ENCODE data around the gene CDKN2B.

CDKN2B gene

DNA sequence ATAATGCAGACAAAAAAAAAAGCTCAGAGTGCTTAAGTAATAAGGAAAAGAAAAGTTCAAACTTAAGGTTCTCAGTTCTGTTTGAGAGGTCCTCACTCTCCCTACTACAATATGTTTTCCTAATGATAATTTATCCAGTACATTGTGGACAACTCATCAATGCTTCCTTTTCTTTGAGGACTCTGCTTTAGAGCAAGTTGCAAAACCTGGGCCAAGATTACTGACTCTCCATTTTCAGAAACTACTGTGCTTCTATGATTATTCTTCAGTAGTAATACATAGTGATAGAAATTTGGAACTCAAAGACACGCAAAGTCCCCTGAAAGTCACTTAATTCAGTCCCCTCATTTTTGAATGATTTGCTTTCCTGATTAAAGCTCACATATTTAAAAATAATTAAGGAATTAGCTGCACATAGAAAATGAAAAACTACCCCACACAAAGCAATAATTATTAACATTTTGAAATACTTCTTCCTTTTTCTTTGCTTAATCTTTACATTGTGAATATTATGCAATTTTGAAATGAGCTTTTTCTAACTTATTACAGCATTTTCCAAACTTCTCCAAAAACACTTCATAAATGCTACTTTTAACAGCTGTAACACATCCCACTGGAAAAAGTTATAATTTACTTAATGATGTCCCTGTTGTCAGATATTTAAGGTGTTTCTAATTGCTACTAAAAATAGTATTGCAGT, 26.1 kb downstream of the CDKN2B start:
- DNase-seq (ENCODE audit: low read depth): no peak
- TF ChIP-seq, protein P1, sequence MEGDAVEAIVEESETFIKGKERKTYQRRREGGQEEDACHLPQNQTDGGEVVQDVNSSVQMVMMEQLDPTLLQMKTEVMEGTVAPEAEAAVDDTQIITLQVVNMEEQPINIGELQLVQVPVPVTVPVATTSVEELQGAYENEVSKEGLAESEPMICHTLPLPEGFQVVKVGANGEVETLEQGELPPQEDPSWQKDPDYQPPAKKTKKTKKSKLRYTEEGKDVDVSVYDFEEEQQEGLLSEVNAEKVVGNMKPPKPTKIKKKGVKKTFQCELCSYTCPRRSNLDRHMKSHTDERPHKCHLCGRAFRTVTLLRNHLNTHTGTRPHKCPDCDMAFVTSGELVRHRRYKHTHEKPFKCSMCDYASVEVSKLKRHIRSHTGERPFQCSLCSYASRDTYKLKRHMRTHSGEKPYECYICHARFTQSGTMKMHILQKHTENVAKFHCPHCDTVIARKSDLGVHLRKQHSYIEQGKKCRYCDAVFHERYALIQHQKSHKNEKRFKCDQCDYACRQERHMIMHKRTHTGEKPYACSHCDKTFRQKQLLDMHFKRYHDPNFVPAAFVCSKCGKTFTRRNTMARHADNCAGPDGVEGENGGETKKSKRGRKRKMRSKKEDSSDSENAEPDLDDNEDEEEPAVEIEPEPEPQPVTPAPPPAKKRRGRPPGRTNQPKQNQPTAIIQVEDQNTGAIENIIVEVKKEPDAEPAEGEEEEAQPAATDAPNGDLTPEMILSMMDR (conservative IDR thresholded peaks at IDR 0.05; ENCODE audit: low read depth, low read length): no peak
- H3K4me3 ChIP-seq (ENCODE audit: low read depth, low read length): no peak overlapping the region

DNA sequence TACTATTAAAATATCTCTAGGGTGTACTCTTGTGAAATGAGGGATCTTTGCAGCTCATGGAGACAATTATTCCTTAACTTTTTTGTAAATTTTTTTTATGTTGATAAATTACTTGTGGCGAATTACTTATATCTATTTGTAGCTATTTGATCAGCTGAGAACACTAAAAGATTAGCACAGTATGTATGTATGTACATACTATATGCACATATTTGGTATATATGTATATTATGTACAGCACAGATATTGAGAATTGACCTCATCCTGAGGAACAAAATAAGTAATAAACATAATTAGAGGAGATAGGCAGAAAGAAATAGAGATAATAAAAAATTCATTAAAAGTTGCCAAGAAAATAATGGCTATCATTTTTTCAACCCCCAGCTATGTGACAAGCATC, 26.7 kb downstream of the CDKN2B start:
- no peak overlapping the region for H3K4me3 ChIP-seq (ENCODE audit: low read depth, low read length)
- DNase-seq (ENCODE audit: low read depth): no peak
- TF ChIP-seq, protein P1 (conservative IDR thresholded peaks at IDR 0.05; ENCODE audit: low read depth, low read length): no peak

DNA sequence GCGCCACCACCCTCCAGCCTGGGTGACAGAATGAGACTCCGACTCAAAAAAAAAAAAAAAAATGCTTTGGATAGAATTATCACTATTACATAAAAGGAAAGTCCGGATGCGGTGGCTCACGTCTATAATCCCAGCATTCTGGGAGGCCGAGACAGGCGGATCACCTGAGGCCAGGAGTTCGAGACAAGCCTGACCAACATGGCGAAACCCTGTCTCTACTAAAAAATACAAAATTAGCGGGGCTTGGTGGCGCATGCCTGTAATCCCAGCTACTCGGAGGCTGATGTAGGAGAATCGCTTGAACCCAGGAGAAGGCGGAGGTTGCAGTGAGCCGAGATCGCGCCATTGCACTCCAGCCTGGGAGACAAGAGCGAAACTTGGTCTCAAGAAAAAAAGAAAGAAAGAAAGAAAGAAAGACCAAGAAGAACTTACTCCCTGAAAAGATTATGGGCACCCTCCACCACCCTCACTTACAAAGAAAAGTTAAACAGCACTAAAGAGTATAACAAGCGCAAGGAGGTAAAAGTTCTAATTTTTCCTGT, 32.7 kb downstream of the CDKN2B start:
- TF ChIP-seq, protein P1 (conservative IDR thresholded peaks at IDR 0.05; ENCODE audit: low read depth, low read length): no peak
- H3K4me3 ChIP-seq (ENCODE audit: low read depth, low read length): no peak overlapping the region

DNA sequence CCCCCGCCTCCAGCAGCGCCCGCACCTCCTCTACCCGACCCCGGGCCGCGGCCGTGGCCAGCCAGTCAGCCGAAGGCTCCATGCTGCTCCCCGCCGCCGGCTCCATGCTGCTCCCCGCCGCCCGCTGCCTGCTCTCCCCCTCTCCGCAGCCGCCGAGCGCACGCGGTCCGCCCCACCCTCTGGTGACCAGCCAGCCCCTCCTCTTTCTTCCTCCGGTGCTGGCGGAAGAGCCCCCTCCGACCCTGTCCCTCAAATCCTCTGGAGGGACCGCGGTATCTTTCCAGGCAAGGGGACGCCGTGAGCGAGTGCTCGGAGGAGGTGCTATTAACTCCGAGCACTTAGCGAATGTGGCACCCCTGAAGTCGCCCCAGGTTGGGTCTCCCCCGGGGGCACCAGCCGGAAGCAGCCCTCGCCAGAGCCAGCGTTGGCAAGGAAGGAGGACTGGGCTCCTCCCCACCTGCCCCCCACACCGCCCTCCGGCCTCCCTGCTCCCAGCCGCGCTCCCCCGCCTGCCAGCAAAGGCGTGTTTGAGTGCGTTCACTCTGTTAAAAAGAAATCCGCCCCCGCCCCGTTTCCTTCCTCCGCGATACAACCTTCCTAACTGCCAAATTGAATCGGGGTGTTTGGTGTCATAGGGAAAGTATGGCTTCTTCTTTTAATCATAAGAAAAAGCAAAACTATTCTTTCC, 34.2 kb downstream of the CDKN2B start:
- peak overlapping the region; percentile 67 for H3K4me3 ChIP-seq (ENCODE audit: low read depth, low read length)
- DNase-seq (ENCODE audit: low read depth): peak; percentile 70
- TF ChIP-seq, protein P1 (conservative IDR thresholded peaks at IDR 0.05; ENCODE audit: low read depth, low read length): no peak

More for the DNA sequence above, 32.7 kb downstream of the CDKN2B start:
- DNase-seq (ENCODE audit: low read depth): no peak

DNA sequence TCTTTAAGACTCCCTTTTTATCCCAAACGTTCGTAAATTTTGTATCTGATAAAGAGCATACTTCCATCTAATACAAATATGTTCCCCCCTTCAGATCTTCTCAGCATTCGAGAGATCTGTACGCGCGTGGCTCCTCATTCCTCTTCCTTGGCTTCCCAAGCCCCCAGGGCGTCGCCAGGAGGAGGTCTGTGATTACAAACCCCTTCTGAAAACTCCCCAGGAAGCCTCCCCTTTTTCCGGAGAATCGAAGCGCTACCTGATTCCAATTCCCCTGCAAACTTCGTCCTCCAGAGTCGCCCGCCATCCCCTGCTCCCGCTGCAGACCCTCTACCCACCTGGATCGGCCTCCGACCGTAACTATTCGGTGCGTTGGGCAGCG, 34.8 kb downstream of the CDKN2B start:
- H3K4me3 ChIP-seq (ENCODE audit: low read depth, low read length): peak overlapping the region; percentile 67
- DNase-seq (ENCODE audit: low read depth): no peak
- TF ChIP-seq, protein P1 (conservative IDR thresholded peaks at IDR 0.05; ENCODE audit: low read depth, low read length): no peak

DNA sequence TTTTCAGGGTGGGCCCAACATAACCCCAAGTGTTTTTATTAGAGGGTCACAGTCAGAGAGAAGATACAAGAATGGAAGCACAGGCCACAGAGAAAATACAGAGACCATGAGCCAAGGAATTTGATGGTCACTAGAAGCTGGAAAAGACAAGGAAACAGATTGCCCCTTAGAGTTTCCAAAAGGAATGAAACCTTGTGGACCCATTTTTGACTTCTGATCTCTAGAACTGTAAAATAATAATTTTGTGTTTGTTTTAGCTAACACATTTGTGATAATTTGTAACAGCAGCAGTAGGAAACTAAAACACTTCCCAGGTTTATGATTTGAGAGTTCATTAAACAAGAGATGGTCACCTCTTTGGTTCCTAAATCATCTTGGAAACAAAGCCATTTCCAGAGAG, 36.7 kb downstream of the CDKN2B start:
- no peak for DNase-seq (ENCODE audit: low read depth)
- H3K4me3 ChIP-seq (ENCODE audit: low read depth, low read length): peak overlapping the region; percentile 5
- TF ChIP-seq, protein P1 (conservative IDR thresholded peaks at IDR 0.05; ENCODE audit: low read depth, low read length): no peak

All from choroid plexus epithelial cell (primary cell).